HCT116 (cell line): ENCODE results near the gene MLKL. TPM values are rescaled to one million over a fixed set of nuclear protein-coding genes. Genes with fewer than 3 reads are reported as not detected.

Experiments used
- ATAC-seq: fragments of 200-7000 bp; cut with Tn5 transposase; 2 replicates; pipeline ENCODE4 v1.9.1; 2020; ENCODE audit warnings: mild to moderate bottlenecking, moderate library complexity
- BruUV-seq: library from RNA; stranded (reverse); fragments of 400-500 nt; replicated peaks from 2 replicates; lab custom pipeline; 2021; lab: Mats Ljungman, UMichigan
- CTCF ChIA-PET: fragments of 300-600 bp; sonication (Branson Sonifier 250); formaldehyde crosslinking; loops from one replicate; lab custom pipeline; 2021; ENCODE audit warnings: antibody characterized with exemption; lab: Charles Lee
- POLR2A ChIA-PET: fragments of 300-600, 350-600 bp; sonication (Branson Sonifier 250); formaldehyde crosslinking; loops from one replicate; lab custom pipeline; 2021; ENCODE audit warnings: antibody characterized with exemption; lab: Charles Lee
- RAD21 ChIA-PET, 2 experiments: fragments of 300-600 bp; sonication (Branson Sonifier 250); formaldehyde crosslinking; loops; one replicate each; lab custom pipeline; 2023; ENCODE audit warnings: low total read pairs in 2 of 2; ENCODE audit not compliant: uncharacterized antibody in 2 of 2, unreplicated experiment in 2 of 2, low non-redundant PET in 1 of 2; lab: Charles Lee
- DNase-seq: peaks from one replicate; pipeline ENCODE4 v3.0.0-alpha.2; 2010; ENCODE audit warnings: low read depth, low spot score
- H2AFZ ChIP-seq: fragments of 200-600 bp; shearing (Covaris generic), sonication (generic); 2 replicates; pipeline ENCODE4 v1.6.1; 2017; ENCODE audit warnings: low read depth, mixed run types, mixed read lengths, antibody characterized with exemption, low read length; ENCODE audit not compliant: poor library complexity, severe bottlenecking
- H3K27ac ChIP-seq: 2 replicates; pipeline ENCODE4 v1.5.1; 2012; ENCODE audit warnings: low read depth, low read length
- H3K27me3 ChIP-seq: fragments of 200-600 bp; sonication (generic); 2 replicates; pipeline ENCODE4 v1.6.1; 2016; ENCODE audit warnings: mixed run types, low read length, mixed read lengths; ENCODE audit not compliant: insufficient read depth
- H3K36me3 ChIP-seq, 2 experiments: fragments of 200-500 bp in 1 of 2; fragments of 200-600 bp in 1 of 2; sonication (Bioruptor generic) in 1 of 2; sonication (generic) in 1 of 2; 2 replicates each; pipeline versions ENCODE4 v1.5.1 to v1.6.1; 2014 to 2016; ENCODE audit warnings: low read length in 2 of 2, inconsistent platforms in 1 of 2, mixed read lengths in 1 of 2, mixed run types in 1 of 2; ENCODE audit not compliant: insufficient read depth in 2 of 2, control insufficient read depth in 1 of 2
- H3K4me1 ChIP-seq, 2 experiments: fragments of 200-600 bp in 1 of 2; sonication (generic) in 1 of 2; 2 replicates each; pipeline versions ENCODE4 v1.5.1 to v1.6.1; 2012 to 2017; ENCODE audit warnings: low read length in 2 of 2, inconsistent platforms in 1 of 2, mild to moderate bottlenecking in 1 of 2, mixed read lengths in 1 of 2, mixed run types in 1 of 2, moderate library complexity in 1 of 2; ENCODE audit not compliant: insufficient read depth in 2 of 2, control insufficient read depth in 1 of 2
- H3K4me2 ChIP-seq: fragments of 200-600 bp; sonication (generic); 2 replicates; pipeline ENCODE4 v1.6.1; 2017; ENCODE audit warnings: mixed run types, low read length, mixed read lengths
- H3K4me3 ChIP-seq, 2 experiments: fragments of 200-600 bp in 1 of 2; sonication (generic) in 1 of 2; replicated peaks in 1 of 2; 2 replicates each; pipeline ENCODE4 v1.5.1; 2011 to 2016; ENCODE audit warnings: low read length in 2 of 2, control low read depth in 1 of 2, low read depth in 1 of 2, mild to moderate bottlenecking in 1 of 2, mixed read lengths in 1 of 2, mixed run types in 1 of 2
- H3K79me2 ChIP-seq: fragments of 200-600 bp; sonication (generic); 2 replicates; pipeline ENCODE4 v1.6.1; 2017; ENCODE audit warnings: mild to moderate bottlenecking, mixed run types, low read length, moderate library complexity, mixed read lengths; ENCODE audit not compliant: insufficient read depth
- H3K9ac ChIP-seq: fragments of 200-600 bp; sonication (generic); 2 replicates; pipeline ENCODE4 v1.6.1; 2016; ENCODE audit warnings: low read length, mixed read lengths
- H3K9me2 ChIP-seq: fragments of 200-600 bp; sonication (generic), shearing (Covaris generic); 2 replicates; pipeline ENCODE4 v1.6.1; 2017; ENCODE audit warnings: mixed run types, mild to moderate bottlenecking, moderate library complexity; ENCODE audit not compliant: insufficient read depth
- H3K9me3 ChIP-seq, 2 experiments: fragments of 200-500 bp in 1 of 2; fragments of 200-600 bp in 1 of 2; sonication (Bioruptor generic) in 1 of 2; sonication (generic) in 1 of 2; 2 replicates each; pipeline ENCODE4 v1.6.1; 2014 to 2017; ENCODE audit warnings: low read length in 2 of 2, mixed read lengths in 2 of 2, inconsistent platforms in 1 of 2, low read depth in 1 of 2, mild to moderate bottlenecking in 1 of 2, mixed run types in 1 of 2, moderate library complexity in 1 of 2; ENCODE audit not compliant: control insufficient read depth in 1 of 2, insufficient read depth in 1 of 2
- H4K20me1 ChIP-seq: fragments of 200-600 bp; sonication (generic), shearing (Covaris generic); 2 replicates; pipeline ENCODE4 v1.6.1; 2017; ENCODE audit warnings: mixed run types, mild to moderate bottlenecking, moderate library complexity; ENCODE audit not compliant: insufficient read depth
- POLR2AphosphoS5 ChIP-seq: IDR thresholded peaks from 2 replicates; pipeline ENCODE4 v1.6.1; 2011; ENCODE audit warnings: mild to moderate bottlenecking, low read depth, low read length, moderate library complexity
- RAD21 ChIP-seq: IDR thresholded peaks from 2 replicates; pipeline ENCODE4 v1.6.1; 2012; ENCODE audit warnings: low read depth, mild to moderate bottlenecking
- TCF7L2 ChIP-seq: IDR thresholded peaks from 2 replicates; pipeline ENCODE4 v1.7.0; 2011; ENCODE audit warnings: borderline replicate concordance, inconsistent platforms; ENCODE audit not compliant: insufficient read depth, insufficient read length; ENCODE audit errors: extremely low read depth
- YY1 ChIP-seq: IDR thresholded peaks from 2 replicates; pipeline ENCODE4 v1.6.1; 2011; ENCODE audit warnings: low read length, low read depth, moderate library complexity, mild to moderate bottlenecking; ENCODE audit not compliant: insufficient replicate concordance; ENCODE audit errors: extremely low read depth
- ZBTB33 ChIP-seq: IDR thresholded peaks from 2 replicates; pipeline ENCODE4 v1.6.1; 2011; ENCODE audit warnings: mild to moderate bottlenecking, low read length, moderate library complexity; ENCODE audit not compliant: insufficient replicate concordance; ENCODE audit errors: extremely low read depth
- intact Hi-C: fragments of 100-400 bp; cut with micrococcal nuclease; formaldehyde crosslinking; loops from 2 replicates; pipeline ENCODE4 v1.10.0; 2022
- total RNA-seq: library from RNA; stranded (reverse); gene quantifications from one replicate; pipeline ENCODE4 v1.2.1, GENCODE V29; 2021; ENCODE audit not compliant: unreplicated experiment

The MLKL gene
- total RNA-seq, 1 experiment from 2014 or later, result 8.3 TPM

GRCh38 chr16:74740795-74741304, 40.2 kb upstream of the MLKL start:
- no peaks in the 10 kb centered on the region for H3K9me2 ChIP-seq
- BruUV-seq, result no TSS peak
- CTCF ChIA-PET, result interaction anchor here (1.7 kb wide), 1 partner anchor 14 kb away, joined by 4 read pairs; no protein-coding TSS in a partner anchor
- peaks cover 58 to 88% of the 10 kb centered on the region in 2 experiments for H3K4me1 ChIP-seq
- no peaks in the 10 kb centered on the region for H4K20me1 ChIP-seq
- POLR2A ChIA-PET, result interaction anchor here (0.6 to 0.9 kb wide), 2 partner anchors 12 to 34 kb away, joined by 3 to 5 read pairs; partner anchors contain the start of gene FA2H
- no peaks in the 10 kb centered on the region for H3K27me3 ChIP-seq
- peak overlapping the region; percentile 67 for H3K27ac ChIP-seq
- TF ChIP-seq RAD21 (no peak), TCF7L2 (peak; percentile 54), YY1 (peak; percentile 77), POLR2AphosphoS5 (peak; percentile 24), ZBTB33 (no peak)
- TF ChIP-seq, all 23 proteins: peak for 3
- Histone ChIP-seq H3K4me3 (peak overlapping the region; percentile 30 to 42), H2AFZ (peak overlapping the region; percentile 91), H3K79me2 (no peaks in the 10 kb centered on the region), H3K9ac (peak overlapping the region; percentile 45), H3K36me3 (no peaks in the 10 kb centered on the region), H3K9me3 (no peaks in the 10 kb centered on the region), H3K4me2 (peak overlapping the region; percentile 74)
- intact Hi-C loops, result no loop called here
- peak; percentile 60 for ATAC-seq
- RAD21 ChIA-PET, result no interaction called here
- DNase-seq, result peak; percentile 75
